ENCODE data around the gene WASHC3.

- no peak for TF ChIP-seq CTCF (IDR thresholded peaks at IDR 0.05; ENCODE audit: low read depth, low read length, poor library complexity, severe bottlenecking)
- TF ChIP-seq EZH2phosphoT487 (IDR thresholded peaks at IDR 0.05; ENCODE audit: borderline replicate concordance, low read length) = no peak
These were observed at the start of gene WASHC3 for GRCh38 chr12:102061560-102062418.
